HL-60/S4 treated with retinoic acid at 250 ng/mL for 4 days and 3 days (cell line): ENCODE results near the gene ROBO1.
"Not testable (repeated sequence)": the region's sequence is repeated elsewhere in the genome, so short reads cannot be mapped to it uniquely, and the experiment has no call there.

Experiments
- in situ Hi-C: fragments of 300-500 bp; cut with MboI; formaldehyde crosslinking; loops from 2 replicates; pipeline ENCODE4 v1.7.0; 2022; ENCODE audit warnings: low sequenced_read_pairs

The ROBO1 gene

DNA sequence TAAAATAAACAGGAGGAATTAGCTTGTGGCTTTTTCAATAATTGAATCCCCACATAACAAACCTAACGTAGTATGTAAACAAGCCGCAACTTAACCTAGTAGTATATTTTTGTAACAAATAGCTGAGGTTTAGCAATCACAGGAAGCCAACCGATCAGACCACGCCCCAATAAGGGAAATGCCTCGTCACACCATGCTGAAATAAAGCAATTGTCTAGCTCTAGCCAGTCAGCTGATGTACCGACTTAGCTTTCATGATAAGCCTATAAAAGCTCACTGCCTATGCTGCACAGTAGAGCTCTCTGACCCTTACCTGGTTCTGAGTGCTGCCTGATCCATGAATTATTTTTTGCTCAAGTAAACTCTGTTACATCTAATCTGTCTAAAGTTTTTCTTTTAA lies 208.9 kb downstream of the ROBO1 start:
- in situ Hi-C loops: no loop called here

DNA sequence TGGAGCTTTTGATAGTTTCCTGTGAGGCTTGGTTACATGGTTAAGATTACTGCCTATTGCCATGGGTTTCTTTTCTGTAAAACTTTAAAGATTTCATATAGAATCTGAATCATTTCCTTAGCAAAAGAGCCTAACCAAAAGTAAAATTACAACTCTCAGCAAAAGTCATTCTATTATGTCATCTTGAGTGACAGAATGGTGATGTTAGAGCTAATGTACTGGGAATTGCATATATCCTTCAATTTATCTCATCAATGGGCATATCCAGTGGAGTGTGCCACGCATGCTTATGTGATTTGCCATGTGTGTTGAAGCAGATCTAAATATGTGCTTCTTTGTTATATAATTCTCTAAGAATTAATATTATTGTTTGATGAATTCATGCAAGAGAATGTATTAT lies 212.1 kb downstream of the ROBO1 start:
- in situ Hi-C loops: no loop called here

DNA sequence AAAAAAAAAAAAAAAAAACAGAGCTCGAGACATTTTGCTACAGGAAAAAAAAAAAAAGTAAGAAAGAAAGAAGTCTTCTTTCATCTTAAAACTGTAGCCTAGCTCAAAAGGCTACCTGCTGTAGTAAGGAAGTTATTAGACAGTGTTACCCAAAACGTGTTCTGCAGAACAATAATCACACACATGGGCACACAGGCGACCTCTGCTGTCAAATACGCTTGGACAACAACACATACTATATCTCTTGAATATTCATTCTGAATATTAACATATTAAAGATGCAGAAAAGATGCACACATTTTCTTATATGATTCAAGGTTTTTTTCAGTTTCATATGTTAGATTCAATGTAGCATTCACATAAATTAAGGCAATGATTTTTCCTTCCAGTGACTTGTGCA lies 215.8 kb downstream of the ROBO1 start:
- in situ Hi-C loops: no loop called here

- in situ Hi-C loops: no loop called here
Observed at GRCh38 chr3:79551321-79551892, 216.4 kb downstream of the ROBO1 start.

DNA sequence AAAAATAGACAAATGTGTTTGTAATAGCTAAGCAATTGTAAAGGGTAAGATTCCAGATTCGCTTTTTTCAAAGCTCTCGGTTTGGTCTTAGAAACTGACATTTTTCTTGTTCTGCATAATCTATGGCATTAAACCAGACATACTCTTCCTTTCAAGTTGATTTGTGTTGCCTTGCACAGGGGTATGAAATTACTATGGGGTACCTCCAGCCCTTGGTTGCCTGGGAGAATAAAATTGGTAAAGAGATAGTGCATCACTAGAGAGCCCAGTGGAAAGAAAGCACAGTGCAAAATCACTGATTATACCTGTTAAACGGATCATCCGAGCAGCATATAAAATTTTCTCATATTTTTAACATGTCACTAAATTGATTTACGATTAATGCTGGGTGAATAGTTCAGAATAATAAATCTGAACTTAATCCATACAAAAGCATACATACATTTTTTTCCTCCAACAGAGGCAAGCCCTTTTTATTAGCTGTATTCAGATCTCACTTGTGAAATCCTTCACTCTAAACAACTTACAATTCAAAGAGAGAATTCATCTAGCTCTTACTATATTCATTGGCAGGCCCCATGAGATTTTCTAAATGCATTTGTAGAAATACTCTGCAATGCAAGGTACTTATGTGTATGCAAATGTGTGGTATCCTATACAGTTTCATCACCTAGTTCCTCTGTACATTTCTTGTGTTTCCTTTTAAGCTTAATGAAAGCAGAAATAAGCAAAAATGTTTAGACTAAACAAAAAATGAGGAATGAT lies 224.4 kb downstream of the ROBO1 start:
- in situ Hi-C loops: no loop called here

GRCh38 chr3:79534727-79535126 lies 233.1 kb downstream of the ROBO1 start:
- in situ Hi-C loops: no loop called here

DNA sequence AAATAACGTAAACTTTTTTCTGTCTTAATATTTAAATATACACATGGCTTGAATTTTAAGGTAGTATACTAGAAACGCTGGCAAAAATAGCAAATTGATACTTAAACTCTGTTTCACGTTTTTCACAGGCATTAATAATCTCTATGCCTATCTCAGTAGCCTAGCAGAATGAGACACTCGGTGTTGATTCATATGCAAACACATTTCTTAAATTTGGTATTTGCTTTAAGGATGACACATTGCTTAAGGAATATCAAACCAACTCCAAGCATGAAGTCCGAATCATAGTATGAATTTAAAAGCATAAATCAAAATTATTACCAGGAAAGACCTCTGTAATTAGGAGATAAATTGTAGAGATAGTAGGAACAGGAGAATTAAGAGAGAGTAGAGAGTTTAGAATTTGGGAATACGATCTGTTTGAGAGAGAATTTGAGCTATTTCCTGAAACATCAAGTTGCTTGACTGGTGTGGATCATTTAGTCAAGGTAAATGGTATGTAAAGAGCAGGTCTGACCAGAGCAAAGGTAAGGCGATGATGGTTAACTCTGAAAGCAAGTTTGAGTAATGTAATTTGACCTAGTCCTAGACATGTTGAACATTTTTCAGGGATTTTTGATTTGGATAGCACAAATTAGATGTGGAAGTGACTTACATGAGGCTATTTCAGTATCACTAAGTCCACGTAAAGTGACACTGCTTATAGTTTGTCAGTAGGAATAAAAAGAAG lies 236.1 kb downstream of the ROBO1 start:
- in situ Hi-C loops: no loop called here

GRCh38 chr3:79521221-79521848 lies 246.5 kb downstream of the ROBO1 start:
- in situ Hi-C loops: no loop called here

DNA sequence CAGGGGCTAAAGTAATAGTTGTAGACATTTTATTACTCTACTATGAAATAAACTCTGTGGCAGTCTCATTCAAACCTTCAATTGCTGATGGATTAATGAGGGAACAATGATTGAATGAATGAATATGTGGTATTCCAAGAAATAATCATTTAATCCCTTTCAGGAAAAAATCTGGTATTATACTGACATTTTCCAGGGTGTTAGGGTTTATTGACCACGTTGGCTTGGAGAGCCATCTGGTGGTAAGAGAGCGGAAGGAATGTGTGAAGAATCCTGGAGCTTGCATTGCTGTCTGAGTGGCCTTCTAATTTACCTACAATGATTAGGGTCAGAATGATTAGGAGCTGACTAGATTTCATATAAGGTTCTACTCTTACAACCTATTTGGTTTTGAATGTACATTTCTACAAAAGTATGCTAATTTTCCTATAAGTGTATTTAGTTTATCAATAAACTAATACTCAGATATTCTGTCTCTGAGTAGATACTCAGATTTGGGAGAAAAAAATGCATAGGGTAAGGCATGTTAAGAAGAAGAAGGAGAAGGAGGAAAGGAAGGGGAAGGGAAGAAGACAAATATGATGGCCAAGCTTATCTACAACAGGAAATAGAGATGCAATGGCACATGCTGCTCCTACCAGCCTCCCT lies 249.9 kb downstream of the ROBO1 start:
- in situ Hi-C loops: no loop called here

DNA sequence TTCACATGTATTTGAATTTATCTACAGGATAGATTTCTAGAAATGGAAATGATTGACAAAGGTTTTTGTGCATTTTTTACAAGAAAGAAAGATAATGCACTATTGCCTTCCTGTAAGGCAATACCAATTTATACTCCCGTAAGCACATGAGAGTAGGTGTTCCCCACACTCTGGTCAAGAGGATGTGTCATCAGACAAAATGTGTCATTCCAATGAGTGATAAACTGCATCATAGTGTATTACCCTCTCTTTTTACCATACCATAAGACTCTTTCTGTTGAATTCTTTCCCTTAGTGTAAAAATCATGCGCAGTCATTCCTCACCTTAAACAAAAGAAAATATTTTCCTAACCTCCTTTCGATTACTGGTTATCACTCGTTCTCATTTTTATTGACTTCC lies 251.0 kb downstream of the ROBO1 start:
- in situ Hi-C loops: no loop called here

DNA sequence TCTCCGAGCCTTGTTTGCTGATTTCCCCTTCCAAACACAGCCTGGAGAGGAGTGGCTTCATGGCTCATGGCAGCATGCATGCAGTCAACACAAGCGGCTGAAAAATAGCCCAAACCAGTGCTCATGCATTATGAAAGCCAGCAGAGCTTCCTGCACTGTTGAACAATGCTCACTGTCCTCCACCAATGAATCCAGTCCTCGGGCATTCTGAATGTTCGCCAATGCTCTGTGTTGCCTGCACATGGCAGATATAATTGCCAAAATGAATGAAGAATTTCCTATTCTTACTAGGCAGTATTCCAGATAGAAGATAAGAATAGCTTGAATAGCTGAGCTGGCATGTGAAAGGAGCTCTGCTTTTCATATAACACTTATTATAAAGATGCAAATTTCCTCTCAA lies 252.7 kb downstream of the ROBO1 start:
- in situ Hi-C loops: no loop called here

DNA sequence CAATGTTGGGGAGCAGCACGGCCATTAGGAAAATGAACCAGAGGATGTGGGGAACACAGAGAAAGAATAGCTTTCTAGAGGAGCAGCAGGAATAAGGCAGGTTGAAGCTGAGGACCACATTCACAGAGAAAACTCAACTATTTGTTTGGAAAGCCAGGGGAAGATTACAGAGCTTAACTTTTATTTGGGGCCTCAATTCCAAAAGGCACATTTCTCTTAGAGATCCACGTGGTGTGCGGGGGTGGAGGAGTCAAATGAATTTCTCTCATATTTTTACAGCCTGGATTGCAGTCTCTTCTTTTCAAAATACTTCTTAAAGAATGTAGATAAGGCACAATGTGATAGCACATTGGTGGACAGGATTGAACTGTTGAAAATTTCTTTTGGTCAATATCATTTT lies 253.7 kb downstream of the ROBO1 start:
- in situ Hi-C loops: no loop called here

- in situ Hi-C loops: no loop called here
Observed at GRCh38 chr3:79506751-79507150, 261.0 kb downstream of the ROBO1 start.

DNA sequence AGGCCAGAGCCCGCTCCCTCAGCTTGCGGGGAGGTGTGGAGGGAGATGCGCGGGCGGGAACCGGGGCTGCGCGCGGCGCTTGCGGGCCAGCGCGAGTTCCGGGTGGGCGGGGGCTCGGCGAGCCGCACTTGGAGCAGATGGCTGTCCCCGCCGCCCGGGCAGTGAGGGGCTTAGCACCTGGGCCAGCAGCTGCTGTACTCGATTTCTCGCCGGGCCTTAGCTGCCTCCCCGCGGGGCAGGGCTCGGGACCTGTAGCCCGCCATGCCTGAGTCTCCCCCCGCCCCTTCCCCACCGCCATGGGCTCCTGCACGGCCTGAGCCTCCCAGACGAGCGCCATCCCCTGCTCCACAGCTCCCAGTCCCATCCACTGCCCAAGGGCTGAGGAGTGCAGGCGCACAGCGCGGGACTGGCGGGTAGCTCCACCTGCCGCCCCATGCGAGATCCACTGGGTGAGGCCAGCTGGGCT lies 265.5 kb downstream of the ROBO1 start:
- in situ Hi-C loops: not testable (repeated sequence)

GRCh38 chr3:79497447-79498111 lies 270.2 kb downstream of the ROBO1 start:
- in situ Hi-C loops: no loop called here

DNA sequence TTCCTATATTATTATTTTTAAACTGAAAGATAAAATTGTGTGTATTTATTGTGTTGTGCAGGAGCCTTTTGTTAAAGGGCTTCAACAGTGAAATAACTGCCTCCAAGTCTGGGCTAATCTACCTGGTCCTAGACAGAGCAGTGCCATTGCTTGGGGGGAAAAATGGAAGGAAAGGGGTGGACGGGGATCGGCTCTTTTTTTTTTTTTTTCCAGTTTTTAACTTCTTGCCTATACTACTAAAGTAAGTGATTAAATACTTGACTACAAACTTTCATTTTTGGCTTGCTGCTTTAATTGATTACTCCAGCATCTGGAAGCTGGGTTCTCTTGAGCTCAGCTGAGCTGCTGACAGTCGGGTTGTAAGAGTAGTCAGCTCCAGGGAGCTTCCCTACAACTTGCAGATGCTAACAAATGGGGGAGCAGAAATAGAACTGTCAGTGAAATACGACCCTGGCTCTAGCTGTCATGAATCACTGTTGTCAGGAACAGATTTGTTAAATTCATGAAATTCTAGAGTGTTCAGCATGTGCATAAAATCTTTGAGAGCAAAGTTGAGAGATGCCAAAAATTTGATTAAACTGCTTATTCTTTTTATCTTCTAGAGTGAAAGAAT lies 276.7 kb downstream of the ROBO1 start:
- in situ Hi-C loops: no loop called here

DNA sequence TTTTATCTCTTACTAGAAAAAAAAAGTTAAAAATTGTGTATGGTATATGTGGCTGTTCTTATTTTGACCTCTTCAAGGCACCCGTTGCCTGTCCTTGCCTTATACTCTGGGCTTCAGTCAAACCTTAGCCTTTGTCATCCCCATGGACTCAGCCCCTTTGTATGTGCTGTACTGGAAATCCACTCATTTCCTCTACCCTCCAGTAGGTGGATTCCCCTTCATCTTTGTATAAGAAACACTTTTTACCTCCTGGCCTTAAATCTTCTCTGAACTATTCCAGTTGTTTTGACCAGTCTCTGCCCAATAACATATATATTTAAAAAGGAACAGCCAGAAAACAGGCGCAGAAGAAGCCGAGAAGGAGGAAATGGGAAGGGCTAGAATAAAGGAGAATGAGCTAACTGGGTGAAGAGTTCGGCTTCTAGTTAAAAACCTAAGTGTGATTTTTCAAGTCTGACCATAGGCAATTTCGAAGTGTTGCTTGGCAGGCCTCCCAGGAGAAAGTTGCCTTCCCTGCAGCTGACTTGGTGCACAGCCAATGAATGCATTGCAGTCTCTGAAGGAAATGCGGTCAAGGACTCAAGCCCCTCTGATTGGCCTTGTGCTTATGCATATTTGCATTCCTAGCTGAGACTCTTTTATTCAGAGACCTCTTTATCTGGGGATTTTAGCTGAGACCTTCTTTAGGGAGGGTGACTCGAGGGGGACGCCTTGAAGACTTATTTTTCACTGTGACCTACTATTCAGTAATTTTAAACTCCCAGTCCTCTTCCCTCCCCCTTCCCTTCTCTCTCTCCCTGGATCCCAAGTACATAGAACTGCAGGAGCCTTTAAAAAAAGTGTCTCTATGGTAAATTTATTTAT lies 277.4 kb downstream of the ROBO1 start:
- in situ Hi-C loops: no loop called here

DNA sequence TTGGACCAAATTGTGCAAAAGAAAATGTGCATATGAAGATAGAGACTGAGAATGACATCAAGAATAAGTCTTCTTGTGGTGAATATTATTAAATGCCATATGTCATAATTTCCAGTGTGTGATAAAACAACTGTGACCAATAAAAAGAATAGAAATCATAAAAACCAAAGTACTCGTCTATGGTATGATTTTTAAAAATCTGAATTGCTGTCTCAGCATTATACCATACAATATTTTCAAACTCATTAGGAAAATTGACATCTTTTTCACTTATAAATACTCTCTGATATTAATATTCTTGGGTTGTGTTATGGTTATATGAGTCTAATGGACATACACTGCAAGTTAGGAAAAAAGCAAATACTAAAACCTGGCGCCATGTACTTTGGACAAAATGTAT lies 279.4 kb downstream of the ROBO1 start:
- in situ Hi-C loops: no loop called here

GRCh38 chr3:79480746-79481145 lies 287.1 kb downstream of the ROBO1 start:
- in situ Hi-C loops: no loop called here
